Heart left ventricle (tissue), 16 donors: ENCODE results near the gene FAM98C. TPM values are rescaled to one million over a fixed set of nuclear protein-coding genes. Genes with fewer than 3 reads are reported as not detected.

Source experiments
- ATAC-seq, 4 donors: fragments of 200-7000 bp; cut with Tn5 transposase; one replicate each; pipeline ENCODE4 v1.9.1; 2020 to 2022; ENCODE audit warnings: moderate library complexity in 4 of 4, mild to moderate bottlenecking in 3 of 4, moderate number of reproducible peaks in 1 of 4
- DNase-seq, 5 donors: peaks; one replicate each; pipeline ENCODE4 v3.0.0-alpha.2; 2020
- H3K27ac ChIP-seq, 12 donors: fragments of 200-600 bp; sonication (generic) in 4 of 12; one replicate each; pipeline versions ENCODE4 v1.5.0 to v1.8.0; 2016 to 2022; ENCODE audit warnings: mild to moderate bottlenecking in 2 of 12
- H3K27me3 ChIP-seq, 9 donors: fragments of 200-600 bp; sonication (generic) in 2 of 9; one replicate each; pipeline versions ENCODE4 v1.5.1 to v1.8.0; 2016 to 2022; ENCODE audit warnings: mild to moderate bottlenecking in 3 of 9
- H3K36me3 ChIP-seq, 9 donors: fragments of 200-600 bp; sonication (generic) in 2 of 9; one replicate each; pipeline versions ENCODE4 v1.5.0 to v1.8.0; 2018 to 2022; ENCODE audit warnings: mild to moderate bottlenecking in 2 of 9
- H3K4me1 ChIP-seq, 12 donors: fragments of 200-600 bp; sonication (generic) in 4 of 12; one replicate each; pipeline versions ENCODE4 v1.5.0 to v1.8.0; 2016 to 2022; ENCODE audit warnings: mild to moderate bottlenecking in 3 of 12
- H3K4me3 ChIP-seq, 12 donors: fragments of 200-600 bp; sonication (generic) in 4 of 12; one replicate each; pipeline versions ENCODE4 v1.5.0 to v1.8.0; 2017 to 2022; ENCODE audit warnings: mild to moderate bottlenecking in 9 of 12, moderate library complexity in 4 of 12
- H3K9me3 ChIP-seq, 12 donors: fragments of 200-600 bp; sonication (generic) in 4 of 12; one replicate each; pipeline versions ENCODE4 v1.5.0 to v1.8.0; 2016 to 2022; ENCODE audit warnings: mild to moderate bottlenecking in 1 of 12
- CTCF ChIP-seq, 12 donors: fragments of 200-600 bp; sonication (generic) in 4 of 12; IDR thresholded peaks; one replicate each; pipeline versions ENCODE4 v1.5.0 to v1.8.0; 2018 to 2022; ENCODE audit warnings: antibody characterized with exemption in 12 of 12, mild to moderate bottlenecking in 5 of 12
- POLR2A ChIP-seq, 2 donors: fragments of 450-650 bp; IDR thresholded peaks; one replicate each; pipeline ENCODE4 v1.6.1; 2017; ENCODE audit warnings: antibody characterized with exemption in 2 of 2, mild to moderate bottlenecking in 2 of 2, moderate library complexity in 2 of 2
- WGBS, 4 donors: extraction: QIAGEN DNeasy Blood & Tissue Kit in 2 of 4; methylation state at CpG; one replicate each; pipeline versions ENCODE4 v1.1.5 to v1.1.7; 2013 to 2018; 5-methylcytosine and 5-hydroxymethylcytosine counted together
- intact Hi-C, 10 donors: fragments of 100-400 bp; cut with DNase I; formaldehyde crosslinking; loops; one replicate each; pipeline versions ENCODE4 v1.11.1 to v1.14.2; 2022
- polyA plus RNA-seq, 2 donors: library from polyadenylated mRNA; stranded (reverse); fragments of 200-250 nt; gene quantifications; one replicate each; pipeline ENCODE4 v1.2.3, GENCODE V29; 2013
- total RNA-seq, 9 donors: library from RNA; depleted of rRNA in 2 of 9; stranded (reverse); fragments of >200 nt in 2 of 9; fragmentation: NEBNext Ultra II Directional in 3 of 9; extraction: Animal tissue kit (Norgen Biotek cat#: 25700) in 3 of 9; gene quantifications; one replicate each; pipeline versions ENCODE4 v1.1.0 to v1.2.4, GENCODE V29; 2016 to 2023
- donor health status: ischemic (EF 13 %, LVEDD 7.1; RV severe dilation, severe dysfunction).
- donor health status: healthy with polysubstance abuse.
- donor health status: DM: no; HTN: yes; CAD: no.
- donor health status: DM: no; HTN: no; CAD: no.
- donor health status: ischemic (EF 25% LVEDD 6.9; RV normal size, moderate dysfunction).
- donor health status: ischemic (EF 25% LVEDD 5.7; RV mildly dilated, moderate dysfunction).
- donor health status: healthy.
- donor health status: DM: yes; HTN: yes; CAD: no.
- donor health status: ischemic (EF 35%, LVEDD 5.7; RV mildly dilated, moderate dysfunction).
- donor health status: nonischemic (EF 11% LVEDD 7.7; RV severe dilation, severe dysfunction).
- donor health status: DM: yes; HTN: yes; CAD: no.
- donor health status: PGD.
- donor health status: ischemic (EF 29% LVEDD 5.4; RV normal size, mild dysfunction).
- donor health status: nonischemic (EF 23%, LVEDD 6.1; RV moderate dilation, normal function).

FAM98C gene
- total and polyA plus RNA-seq, 11 donors, result 9.3 to 15.8 (median 11.8) TPM

- ATAC-seq (no peak), DNase-seq (no peak)
- Histone ChIP-seq H3K4me1 (peaks cover 0 to 15% (median 0%) of the 10 kb centered on the region in 12 donors), H3K9me3 (no peaks in the 10 kb centered on the region), H3K27me3 (peaks cover 15 to 70% (median 60%) of the 10 kb centered on the region in 9 donors), H3K36me3 (no peaks in the 10 kb centered on the region), H3K27ac (no peak overlapping the region), H3K4me3 (peak overlapping the region in 2 of 12 donors; percentile 7 to 50)
- 4 to 7% (median 5%) methylated on average over 37 to 86 of the region's 86 CpGs for WGBS, 4 donors
- TF ChIP-seq CTCF (IDR thresholded peaks at IDR 0.05) (no peak), POLR2A (IDR thresholded peaks at IDR 0.05) (no peak)
- intact Hi-C loops, result loop anchor here in 3 of 10 donors (10.0 kb wide), 3 partner anchors 219 to 539 kb away; partner anchors contain the start of genes EIF3K (in 1 of the 3), MAP4K1 (in 1 of the 3), MRPS12 (in 1 of the 3) and SARS2 (in 1 of the 3)
Measured at GRCh38 chr19:38395381-38396114, 7.3 kb upstream of the FAM98C start.

GRCh38 chr19:38399081-38399480 lies 3.8 kb upstream of the FAM98C start:
- Histone ChIP-seq H3K27me3 (peaks cover 15 to 73% (median 57%) of the 10 kb centered on the region in 9 donors), H3K27ac (no peak overlapping the region), H3K4me1 (peaks cover 0 to 24% (median 5%) of the 10 kb centered on the region in 12 donors), H3K4me3 (no peak overlapping the region), H3K9me3 (no peaks in the 10 kb centered on the region), H3K36me3 (no peaks in the 10 kb centered on the region)
- TF ChIP-seq CTCF (IDR thresholded peaks at IDR 0.05), result no peak
- TF ChIP-seq POLR2A (IDR thresholded peaks at IDR 0.05), result no peak
- ATAC-seq (no peak), DNase-seq (no peak)
- WGBS, 4 donors, result 53 to 60% (median 59%) methylated on average over 3 to 9 of the region's 9 CpGs
- intact Hi-C loops, result loop anchor here in 3 of 10 donors (10.0 kb wide), 3 partner anchors 216 to 536 kb away; partner anchors contain the start of genes EIF3K (in 1 of the 3), MAP4K1 (in 1 of the 3), MRPS12 (in 1 of the 3) and SARS2 (in 1 of the 3)

GRCh38 chr19:38399537-38399936 lies 3.4 kb upstream of the FAM98C start:
- Histone ChIP-seq H3K4me3 (no peak overlapping the region), H3K36me3 (no peaks in the 10 kb centered on the region), H3K27ac (no peak overlapping the region), H3K9me3 (no peaks in the 10 kb centered on the region), H3K4me1 (peaks cover 0 to 24% (median 7%) of the 10 kb centered on the region in 12 donors), H3K27me3 (peaks cover 15 to 68% (median 53%) of the 10 kb centered on the region in 9 donors)
- 62 to 81% (median 67%) methylated on average over 1 of the region's 1 CpG for WGBS, 4 donors
- DNase-seq (no peak), ATAC-seq (no peak)
- intact Hi-C loops, result loop anchor here in 3 of 10 donors (10.0 kb wide), 3 partner anchors 215 to 535 kb away; partner anchors contain the start of genes EIF3K (in 1 of the 3), MAP4K1 (in 1 of the 3), MRPS12 (in 1 of the 3) and SARS2 (in 1 of the 3)
- TF ChIP-seq POLR2A (IDR thresholded peaks at IDR 0.05) (no peak), CTCF (IDR thresholded peaks at IDR 0.05) (no peak)

- Histone ChIP-seq H3K9me3 (no peaks in the 10 kb centered on the region), H3K4me3 (no peak overlapping the region), H3K27me3 (peaks cover 11 to 61% (median 45%) of the 10 kb centered on the region in 9 donors), H3K27ac (no peak overlapping the region), H3K36me3 (peaks cover 0 to 8% (median 1%) of the 10 kb centered on the region in 9 donors), H3K4me1 (peaks cover 0 to 17% (median 7%) of the 10 kb centered on the region in 12 donors)
- DNase-seq (no peak), ATAC-seq (no peak)
- TF ChIP-seq CTCF (IDR thresholded peaks at IDR 0.05) (no peak), POLR2A (IDR thresholded peaks at IDR 0.05) (no peak)
- WGBS, 4 donors, result 71 to 76% (median 73%) methylated on average over 5 of the region's 5 CpGs
- intact Hi-C loops, result loop anchor here (5.0 to 10.0 kb wide), 6 partner anchors 114 to 534 kb away; partner anchors contain the start of genes EIF3K (in 3 of the 10), MAP4K1 (in 3 of the 10), MRPS12 (in 2 of the 10) and SARS2 (in 2 of the 10)
Measured at GRCh38 chr19:38400361-38400760, 2.5 kb upstream of the FAM98C start.
